ENCODE measurements around the gene SPIRE1. TPM values are rescaled to one million over a fixed set of nuclear protein-coding genes. Genes with fewer than 3 reads are reported as not detected.

SPIRE1 gene
- total RNA-seq, 2 experiments from 2014 or later, result 1.3 to 2.9 TPM

DNA sequence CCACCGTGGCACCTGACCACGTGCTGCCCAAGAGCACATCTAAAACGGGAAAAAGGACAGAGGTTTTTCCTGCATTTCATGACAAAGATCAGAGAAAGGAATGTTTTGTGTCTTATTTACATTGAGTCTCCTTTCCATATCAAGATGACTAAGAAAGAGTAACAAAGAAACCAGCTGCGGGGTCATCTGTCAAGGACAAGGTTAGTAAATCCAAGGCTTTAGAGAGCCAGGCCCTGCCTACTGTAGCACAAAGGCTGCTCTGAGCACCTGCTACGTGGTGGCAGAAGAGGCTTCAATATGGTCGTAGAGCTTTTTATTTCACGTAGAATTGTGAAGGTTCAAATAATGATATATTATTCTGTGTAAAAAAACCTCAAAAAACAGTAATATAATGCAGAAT, 199.1 kb downstream of the SPIRE1 start:
- no peak for DNase-seq
- CTCF ChIA-PET, result no interaction called here
- Mint-ChIP-seq H3K27ac (no peak overlapping the region), H3K27me3 (no peaks in the 10 kb centered on the region), H3K9me3 (no peaks in the 10 kb centered on the region), H3K4me3 (no peak overlapping the region), H3K36me3 (ENCODE audit: low read depth) (no peaks in the 10 kb centered on the region), H3K4me1 (no peaks in the 10 kb centered on the region)
- POLR2A ChIA-PET, result no interaction called here

DNA sequence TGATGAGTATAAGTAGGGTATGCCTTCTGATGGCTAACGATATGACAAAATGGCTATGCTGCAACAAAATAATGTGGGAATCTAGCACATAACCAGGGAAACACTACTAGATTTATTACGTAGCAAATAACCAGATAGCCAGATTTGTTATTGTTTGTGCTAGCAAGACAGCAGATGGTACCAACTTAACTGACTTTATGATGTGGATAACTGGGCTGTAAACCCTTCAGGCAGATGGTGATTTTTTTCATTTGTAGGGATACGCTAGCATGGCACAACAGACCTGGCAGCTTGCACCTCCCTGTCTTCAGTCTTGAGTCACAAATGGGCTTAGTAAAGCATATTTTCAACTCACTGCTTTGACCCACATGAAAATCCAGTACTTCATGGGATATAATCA, 201.5 kb downstream of the SPIRE1 start:
- no peak overlapping the region for H3K27ac Mint-ChIP-seq
- H3K4me3 Mint-ChIP-seq, result no peak overlapping the region
- POLR2A ChIA-PET, result no interaction called here
- no peaks in the 10 kb centered on the region for H3K4me1 Mint-ChIP-seq
- DNase-seq, result no peak
- CTCF ChIA-PET, result no interaction called here
- no peaks in the 10 kb centered on the region for H3K9me3 Mint-ChIP-seq
- no peaks in the 10 kb centered on the region for H3K27me3 Mint-ChIP-seq
- no peaks in the 10 kb centered on the region for H3K36me3 Mint-ChIP-seq (ENCODE audit: low read depth)

DNA sequence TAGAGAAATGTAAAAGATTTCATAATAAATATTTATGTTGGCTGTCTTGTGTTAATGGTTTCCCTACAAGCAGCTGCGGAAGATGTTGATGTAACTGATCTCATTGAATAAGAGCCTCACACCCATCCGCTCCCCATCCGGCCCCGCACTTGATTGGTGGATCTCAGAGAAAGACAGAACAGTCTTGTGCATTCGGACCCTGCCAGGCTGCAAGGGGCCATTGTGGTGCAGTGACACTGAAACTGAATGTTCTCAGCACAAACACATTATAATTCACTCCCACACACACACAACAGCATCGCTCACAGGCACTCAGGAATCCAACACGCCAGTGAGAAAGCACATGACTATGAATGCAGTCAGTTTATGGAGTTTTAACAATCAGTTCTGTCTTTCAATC, 202.4 kb downstream of the SPIRE1 start:
- Mint-ChIP-seq H3K27me3 (no peaks in the 10 kb centered on the region), H3K36me3 (ENCODE audit: low read depth) (no peaks in the 10 kb centered on the region), H3K4me3 (no peak overlapping the region), H3K4me1 (no peaks in the 10 kb centered on the region), H3K27ac (no peak overlapping the region), H3K9me3 (no peaks in the 10 kb centered on the region)
- POLR2A ChIA-PET, result no interaction called here
- CTCF ChIA-PET, result no interaction called here
- no peak for DNase-seq

DNA sequence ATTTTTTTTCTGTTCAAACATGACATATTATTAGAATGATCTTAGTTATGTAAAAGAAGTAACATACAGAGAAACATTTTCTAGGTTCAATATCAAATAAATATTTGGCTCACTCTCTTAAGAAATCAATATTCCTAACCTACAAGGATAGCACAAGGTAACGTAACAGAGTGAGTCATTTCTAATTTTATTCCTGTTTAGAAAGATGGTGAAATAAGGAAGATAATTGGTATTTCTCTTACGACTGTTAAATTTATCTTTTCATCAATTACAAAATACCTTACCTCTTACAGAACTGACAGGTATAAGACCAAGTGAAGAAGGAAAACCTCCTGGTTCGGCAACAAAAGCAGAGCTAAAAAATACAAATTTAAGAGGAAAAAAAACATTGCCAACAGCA, 205.1 kb downstream of the SPIRE1 start:
- CTCF ChIA-PET, result interaction anchor here (0.6 to 1.1 kb wide), 3 partner anchors 10 to 171 kb away, joined by 3 read pairs; no protein-coding TSS in a partner anchor

DNA sequence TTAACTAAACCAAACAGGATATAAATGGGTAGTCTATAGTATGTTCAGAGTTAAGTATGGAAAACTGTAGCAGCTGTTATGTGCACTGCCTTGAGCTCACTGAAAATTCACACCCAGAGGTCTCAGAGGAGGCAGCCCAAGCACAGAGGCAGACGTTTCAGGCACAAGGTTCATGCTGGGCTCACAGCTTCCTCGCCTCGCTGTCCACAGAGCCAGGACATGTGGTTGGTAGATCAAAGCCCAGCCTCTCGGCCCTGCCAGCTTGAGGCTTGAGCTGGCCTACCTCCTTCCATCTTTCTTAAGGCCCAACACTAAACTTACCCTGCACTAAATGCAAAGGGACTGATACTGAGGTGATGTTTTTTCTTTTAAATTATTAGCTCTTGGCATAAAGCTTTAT, 206.5 kb downstream of the SPIRE1 start:
- Mint-ChIP-seq H3K4me1 (no peaks in the 10 kb centered on the region), H3K27ac (no peak overlapping the region), H3K27me3 (no peaks in the 10 kb centered on the region), H3K4me3 (no peak overlapping the region), H3K9me3 (no peaks in the 10 kb centered on the region), H3K36me3 (ENCODE audit: low read depth) (no peaks in the 10 kb centered on the region)
- no peak for DNase-seq
- ChIA-PET CTCF (interaction anchor here (1.2 kb wide), 1 partner anchor 192 kb away, joined by 3 read pairs; no protein-coding TSS in a partner anchor), POLR2A (no interaction called here)

More for the DNA sequence above, 205.1 kb downstream of the SPIRE1 start:
- DNase-seq, result no peak
- no peak overlapping the region for H3K4me3 Mint-ChIP-seq
- no peaks in the 10 kb centered on the region for H3K4me1 Mint-ChIP-seq
- no peaks in the 10 kb centered on the region for H3K36me3 Mint-ChIP-seq (ENCODE audit: low read depth)
- POLR2A ChIA-PET, result no interaction called here
- H3K27me3 Mint-ChIP-seq, result no peaks in the 10 kb centered on the region
- no peak overlapping the region for H3K27ac Mint-ChIP-seq
- H3K9me3 Mint-ChIP-seq, result no peaks in the 10 kb centered on the region

DNA sequence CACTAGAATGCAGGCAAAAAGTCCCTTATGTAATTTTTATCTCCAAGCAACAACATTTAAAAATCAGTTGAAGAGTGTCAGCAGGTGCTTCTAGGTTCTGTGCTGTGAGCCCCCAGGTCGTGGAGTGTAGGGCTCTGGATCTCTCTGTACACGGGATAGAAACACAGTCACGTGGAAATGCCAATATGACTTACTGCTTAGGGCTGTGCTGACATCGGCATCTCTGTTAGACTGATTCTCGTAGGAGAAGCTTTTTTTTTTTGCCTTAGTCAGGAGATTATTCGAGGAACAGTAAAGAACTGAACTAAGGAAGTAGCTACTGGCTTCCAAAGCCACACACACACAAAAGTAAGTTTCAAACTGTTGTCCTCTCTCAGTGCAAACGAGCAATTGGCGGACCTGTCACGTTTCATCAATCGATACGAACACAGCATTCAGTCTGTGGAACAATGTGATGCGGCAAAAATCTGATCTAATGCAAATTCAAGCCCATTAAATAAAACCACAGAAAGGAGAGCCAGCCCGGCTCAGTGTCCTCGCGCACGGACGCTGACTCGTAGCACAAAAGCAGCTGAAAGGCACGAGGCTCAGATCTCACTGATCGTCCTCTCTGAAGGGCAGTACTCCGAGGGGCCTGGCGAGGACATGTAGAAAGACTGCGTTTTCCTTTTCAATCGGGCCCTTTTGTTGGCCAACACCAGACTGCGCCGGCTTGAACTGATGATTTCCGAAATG, 208.7 kb downstream of the SPIRE1 start:
- ChIA-PET POLR2A (no interaction called here), CTCF (interaction anchor here (0.6 kb wide), 1 partner anchor 48 kb away, joined by 3 read pairs; no protein-coding TSS in a partner anchor)
- no peaks in the 10 kb centered on the region for H3K27me3 Mint-ChIP-seq
- no peak overlapping the region for H3K4me3 Mint-ChIP-seq
- no peaks in the 10 kb centered on the region for H3K4me1 Mint-ChIP-seq
- no peak for DNase-seq
- no peaks in the 10 kb centered on the region for H3K36me3 Mint-ChIP-seq (ENCODE audit: low read depth)
- no peaks in the 10 kb centered on the region for H3K9me3 Mint-ChIP-seq
- no peak overlapping the region for H3K27ac Mint-ChIP-seq

DNA sequence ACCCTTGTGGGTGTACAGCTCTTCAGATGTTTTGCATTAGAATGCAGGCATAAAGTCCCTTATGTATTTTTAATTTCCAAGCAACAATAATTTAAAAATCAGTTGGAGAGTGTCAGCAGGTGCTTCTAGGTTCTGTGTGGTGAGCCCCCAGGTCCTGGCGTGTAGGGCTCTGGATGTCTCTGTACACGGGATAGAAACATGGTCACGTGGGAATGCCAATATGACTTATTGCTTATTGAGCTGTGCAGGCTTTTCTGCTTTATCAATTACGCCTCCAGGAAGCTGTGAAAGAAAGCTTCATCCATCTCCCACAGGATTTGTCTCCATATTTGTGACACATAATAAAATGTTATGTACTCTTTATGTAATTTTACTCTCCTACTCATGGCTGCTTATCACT, 212.4 kb downstream of the SPIRE1 start:
- Mint-ChIP-seq H3K27me3 (no peaks in the 10 kb centered on the region), H3K36me3 (ENCODE audit: low read depth) (no peaks in the 10 kb centered on the region), H3K9me3 (no peaks in the 10 kb centered on the region), H3K4me1 (peaks cover 3% of the 10 kb centered on the region), H3K27ac (no peak overlapping the region), H3K4me3 (no peak overlapping the region)
- no peak for DNase-seq
- POLR2A ChIA-PET, result interaction anchor here (0.6 kb wide), 1 partner anchor 22 kb away, joined by 4 read pairs; no protein-coding TSS in a partner anchor
- CTCF ChIA-PET, result no interaction called here

DNA sequence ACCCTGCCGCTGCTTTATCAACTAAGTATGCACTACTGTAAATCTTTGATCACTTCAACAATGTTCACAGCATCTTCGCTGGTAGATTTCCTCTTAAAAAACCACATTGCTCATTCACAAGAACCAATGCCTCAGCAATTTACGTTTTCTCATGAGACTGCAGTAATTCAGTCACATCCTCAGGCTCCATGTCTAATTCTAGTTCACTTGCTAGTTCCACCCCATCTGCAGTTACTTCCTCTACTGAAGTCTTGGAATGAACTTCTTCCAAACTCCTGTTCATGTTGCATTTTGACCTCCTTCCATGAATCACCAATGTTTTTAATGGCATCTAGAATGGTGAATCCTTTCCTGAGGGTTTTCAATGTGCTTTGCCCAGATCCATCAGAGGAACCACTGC, 214.4 kb downstream of the SPIRE1 start:
- no peak for DNase-seq
- H3K9me3 Mint-ChIP-seq, result no peaks in the 10 kb centered on the region
- no peak overlapping the region for H3K27ac Mint-ChIP-seq
- H3K4me1 Mint-ChIP-seq, result peaks cover 3% of the 10 kb centered on the region
- H3K36me3 Mint-ChIP-seq (ENCODE audit: low read depth), result no peaks in the 10 kb centered on the region
- POLR2A ChIA-PET, result no interaction called here
- H3K4me3 Mint-ChIP-seq, result no peak overlapping the region
- H3K27me3 Mint-ChIP-seq, result no peaks in the 10 kb centered on the region
- CTCF ChIA-PET, result interaction anchor here (0.5 kb wide), 1 partner anchor 239 kb away, joined by 3 read pairs; no protein-coding TSS in a partner anchor

DNA sequence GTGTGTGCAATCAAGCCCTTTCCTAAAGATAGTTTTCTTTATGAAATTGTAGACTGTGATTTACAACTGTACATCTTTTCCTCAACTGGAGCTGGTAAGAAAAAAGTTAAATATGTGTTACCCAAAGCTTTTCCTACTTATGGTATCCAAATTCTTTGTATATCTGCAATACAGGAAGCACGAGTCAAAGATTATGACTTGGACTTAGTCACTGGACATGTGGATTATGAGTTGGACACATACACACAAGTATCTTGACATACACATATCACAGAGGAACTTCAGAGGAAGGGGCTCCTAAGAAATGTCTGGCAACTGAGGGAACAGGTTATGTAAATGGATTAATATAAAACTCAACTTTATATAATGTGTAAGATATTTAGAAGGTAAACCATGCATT, 215.0 kb downstream of the SPIRE1 start:
- Mint-ChIP-seq H3K9me3 (no peaks in the 10 kb centered on the region), H3K4me3 (no peak overlapping the region), H3K27ac (no peak overlapping the region), H3K4me1 (peaks cover 3% of the 10 kb centered on the region), H3K36me3 (ENCODE audit: low read depth) (no peaks in the 10 kb centered on the region), H3K27me3 (no peaks in the 10 kb centered on the region)
- no peak for DNase-seq
- ChIA-PET POLR2A (no interaction called here), CTCF (no interaction called here)

DNA sequence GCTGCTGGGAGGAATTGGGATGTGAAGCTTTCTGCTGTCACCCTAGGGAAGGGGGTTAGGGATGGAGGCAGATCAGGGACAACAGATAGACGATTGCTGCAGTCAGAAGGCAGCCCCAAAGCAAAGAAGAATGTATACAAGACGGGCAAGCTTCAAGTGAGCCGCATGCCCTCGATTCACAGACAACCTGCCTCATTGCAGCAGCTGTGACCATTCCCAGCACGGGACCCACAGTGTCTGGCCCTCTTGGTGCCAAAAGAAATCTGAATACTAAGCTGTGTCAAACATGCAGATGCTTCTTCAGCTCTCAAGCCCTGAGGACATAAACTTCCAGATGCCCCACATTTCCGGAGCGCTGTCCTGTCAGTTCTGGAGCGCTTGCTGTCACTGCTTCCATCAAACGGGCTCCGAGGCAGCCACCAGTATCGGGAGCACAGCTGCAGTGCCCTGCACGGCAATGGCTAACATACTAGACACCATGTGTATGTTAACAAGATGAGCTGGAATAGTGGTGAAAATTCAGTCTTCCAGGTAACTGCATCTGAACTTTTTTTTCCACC, 216.4 kb downstream of the SPIRE1 start:
- Mint-ChIP-seq H3K27me3 (no peaks in the 10 kb centered on the region), H3K4me1 (peaks cover 3% of the 10 kb centered on the region), H3K27ac (no peak overlapping the region), H3K4me3 (no peak overlapping the region), H3K36me3 (ENCODE audit: low read depth) (no peaks in the 10 kb centered on the region), H3K9me3 (no peaks in the 10 kb centered on the region)
- no peak for DNase-seq
- POLR2A ChIA-PET, result no interaction called here
- CTCF ChIA-PET, result interaction anchor here (0.8 kb wide), 1 partner anchor 16 kb away, joined by 5 read pairs; no protein-coding TSS in a partner anchor

DNA sequence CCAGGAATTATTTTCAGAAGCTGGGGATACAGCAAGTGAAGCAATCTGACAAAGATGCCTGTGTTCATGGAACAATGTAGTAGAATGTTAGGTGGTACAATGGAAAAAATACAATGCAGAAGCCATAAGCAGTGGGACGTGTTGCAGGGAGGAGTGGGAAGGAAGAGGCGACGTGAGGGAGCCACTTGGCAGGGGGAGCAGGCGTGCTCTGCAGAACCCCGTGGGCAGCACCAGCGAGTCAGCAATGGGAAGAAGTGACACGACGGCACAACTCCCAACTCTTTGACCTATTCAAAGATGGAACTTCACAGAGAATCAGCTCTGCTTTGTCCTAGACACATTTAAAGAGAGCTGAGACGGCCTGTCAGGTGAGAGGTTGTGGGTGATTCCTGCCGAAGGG, 219.7 kb downstream of the SPIRE1 start:
- no peak overlapping the region for H3K4me3 Mint-ChIP-seq
- no peaks in the 10 kb centered on the region for H3K9me3 Mint-ChIP-seq
- POLR2A ChIA-PET, result no interaction called here
- no peaks in the 10 kb centered on the region for H3K4me1 Mint-ChIP-seq
- no peaks in the 10 kb centered on the region for H3K36me3 Mint-ChIP-seq (ENCODE audit: low read depth)
- CTCF ChIA-PET, result no interaction called here
- no peak for DNase-seq
- no peak overlapping the region for H3K27ac Mint-ChIP-seq
- H3K27me3 Mint-ChIP-seq, result no peaks in the 10 kb centered on the region

DNA sequence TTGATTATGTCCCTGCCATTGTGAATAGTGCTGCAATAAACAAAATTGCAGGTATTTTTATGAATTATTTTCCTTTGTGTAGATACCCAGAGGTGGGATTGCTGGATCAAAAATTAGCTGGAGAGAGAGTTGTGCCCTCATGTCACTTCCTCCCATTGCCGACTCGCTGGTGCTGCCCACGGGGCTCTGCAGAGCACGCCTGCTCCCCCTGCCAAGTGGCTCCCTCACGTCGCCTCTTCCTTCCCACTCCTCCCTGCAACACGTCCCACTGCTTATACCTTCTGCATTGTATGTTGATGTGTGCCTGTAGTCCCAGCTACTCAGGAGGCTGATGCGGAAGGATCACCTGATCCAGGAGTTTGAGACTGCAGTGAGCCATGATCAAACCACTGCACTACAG, 222.0 kb downstream of the SPIRE1 start:
- POLR2A ChIA-PET, result no interaction called here
- H3K27ac Mint-ChIP-seq, result no peak overlapping the region
- H3K36me3 Mint-ChIP-seq (ENCODE audit: low read depth), result no peaks in the 10 kb centered on the region
- CTCF ChIA-PET, result interaction anchor here (0.6 to 0.7 kb wide), 2 partner anchors 13 to 744 kb away, joined by 3 to 4 read pairs; no protein-coding TSS in a partner anchor
- H3K9me3 Mint-ChIP-seq, result no peaks in the 10 kb centered on the region
- no peak for DNase-seq
- H3K4me3 Mint-ChIP-seq, result no peak overlapping the region
- no peaks in the 10 kb centered on the region for H3K27me3 Mint-ChIP-seq
- H3K4me1 Mint-ChIP-seq, result no peaks in the 10 kb centered on the region

DNA sequence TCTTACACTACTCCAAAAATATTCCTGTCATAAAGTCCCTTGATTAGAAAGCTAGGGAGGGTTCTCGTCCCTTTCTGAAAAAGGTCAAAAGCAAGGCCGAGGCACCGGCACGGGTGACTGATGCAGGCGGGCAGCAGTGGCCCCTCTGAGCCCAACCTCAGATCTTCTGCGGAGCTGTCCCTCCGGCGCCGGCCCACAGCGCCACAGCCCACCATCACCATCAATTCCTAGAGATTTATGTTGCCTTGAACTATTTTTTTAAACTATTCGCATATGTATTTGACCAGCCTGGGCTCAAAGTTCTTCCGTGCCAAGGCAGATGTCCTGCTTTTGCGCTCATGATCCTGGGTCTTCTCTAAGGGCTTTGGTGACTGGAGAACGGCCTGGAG, 223.4 kb downstream of the SPIRE1 start:
- no peaks in the 10 kb centered on the region for H3K9me3 Mint-ChIP-seq
- ChIA-PET CTCF (no interaction called here), POLR2A (no interaction called here)
- no peak for DNase-seq
- no peaks in the 10 kb centered on the region for H3K4me1 Mint-ChIP-seq
- H3K4me3 Mint-ChIP-seq, result no peak overlapping the region
- no peak overlapping the region for H3K27ac Mint-ChIP-seq
- no peaks in the 10 kb centered on the region for H3K36me3 Mint-ChIP-seq (ENCODE audit: low read depth)
- no peaks in the 10 kb centered on the region for H3K27me3 Mint-ChIP-seq

All from activated CD4-positive, alpha-beta T cell treated with anti-CD3 and anti-CD28 coated beads, Interleukin-2, amount 10 ng/mL, durations not matched to agents 7 days and 5 days (primary cell).